EH (cell line): ENCODE measurements around the gene DDX56.

Source experiments
- DNase-seq: peaks from one replicate; pipeline ENCODE4 v3.0.0-alpha.2; 2015; ENCODE audit warnings: low read depth

DDX56 gene

GRCh38 chr7:44535348-44536064, 38.2 kb downstream of the DDX56 start:
- DNase-seq: no peak

DNA sequence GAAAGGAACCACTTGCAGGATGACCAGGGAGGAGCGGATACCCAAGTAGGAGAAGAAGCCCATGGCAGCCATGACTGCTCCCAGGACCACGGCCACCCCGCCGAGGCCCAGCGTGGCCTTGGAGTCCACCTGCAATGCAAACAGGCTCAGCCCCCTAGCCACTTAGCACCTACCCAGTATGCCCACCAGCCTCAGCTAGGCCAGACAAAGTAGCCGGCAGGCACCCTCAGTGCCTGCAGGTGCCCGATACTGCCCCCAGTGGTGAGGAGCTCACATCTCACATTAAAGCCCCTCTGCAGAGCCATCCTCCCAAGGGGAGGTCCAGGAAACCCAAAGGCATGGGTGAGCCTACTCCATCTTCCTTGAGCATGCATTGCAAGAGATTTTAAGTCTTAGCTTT, 39.2 kb downstream of the DDX56 start:
- peak; percentile 50 for DNase-seq

DNA sequence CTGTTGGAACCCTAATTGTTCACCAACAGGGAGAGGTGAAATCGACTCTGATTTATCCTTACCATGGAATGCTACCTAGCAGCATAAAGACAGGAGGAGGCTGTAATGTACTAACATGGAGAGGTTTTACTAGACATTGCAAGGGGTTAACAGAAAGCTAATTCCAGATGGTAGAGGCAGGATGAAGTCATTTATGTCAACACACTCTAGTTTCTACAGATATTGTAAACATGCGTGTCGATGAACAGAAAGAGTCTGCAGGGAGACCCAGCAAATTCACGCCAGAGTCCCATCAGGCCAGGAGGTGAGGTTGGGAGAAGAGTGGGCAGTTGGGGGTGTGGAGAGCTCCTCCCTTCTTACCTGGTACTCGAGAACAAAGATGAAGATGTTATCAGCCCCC, 39.6 kb downstream of the DDX56 start:
- no peak for DNase-seq

- DNase-seq: peak; percentile 25
Measured at GRCh38 chr7:44533301-44534055, 40.2 kb downstream of the DDX56 start.

- DNase-seq: no peak
Measured at GRCh38 chr7:44531421-44532380, 42.0 kb downstream of the DDX56 start.

- DNase-seq: no peak
Measured at GRCh38 chr7:44530990-44531389, 42.7 kb downstream of the DDX56 start.

- no peak for DNase-seq
Measured at GRCh38 chr7:44524811-44525388, 48.8 kb downstream of the DDX56 start.

- DNase-seq: no peak
Measured at GRCh38 chr7:44522315-44522714, 51.4 kb downstream of the DDX56 start.

DNA sequence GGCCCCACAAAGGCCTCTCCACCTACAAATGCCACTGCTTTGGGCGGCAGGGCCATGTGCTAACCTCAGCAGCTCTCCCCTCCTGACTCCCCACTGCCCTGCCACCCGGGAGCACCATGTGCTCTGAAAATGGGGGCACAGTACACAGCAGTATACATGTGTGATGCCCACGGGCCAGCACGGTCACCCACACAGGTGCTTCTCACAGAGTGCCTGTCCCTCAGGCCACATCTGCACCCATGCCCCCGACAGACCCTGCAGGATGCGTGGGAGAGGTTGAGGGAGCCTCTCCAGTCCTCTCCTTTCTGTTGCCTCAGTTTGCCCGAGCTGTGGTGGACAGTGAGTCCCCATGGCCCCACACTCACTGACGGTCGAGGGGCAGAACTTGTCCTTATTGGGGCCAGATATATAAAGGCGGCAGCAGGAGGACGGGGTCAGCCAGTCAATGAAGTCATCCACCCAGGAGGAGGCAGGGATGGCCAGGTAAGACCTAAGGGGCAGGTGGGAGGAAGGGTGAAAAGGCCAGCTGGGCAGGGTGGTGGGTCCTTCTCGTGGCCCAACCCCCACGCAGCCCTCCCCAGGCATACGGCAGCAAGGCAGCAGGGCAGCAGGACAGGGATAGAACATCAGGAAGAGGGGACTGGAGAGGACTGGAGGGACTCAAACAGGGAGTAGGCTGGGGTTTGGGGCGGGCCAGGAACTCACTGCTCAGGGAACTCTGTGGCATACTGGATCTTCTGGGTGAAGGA, 52.2 kb downstream of the DDX56 start:
- DNase-seq: no peak

DNA sequence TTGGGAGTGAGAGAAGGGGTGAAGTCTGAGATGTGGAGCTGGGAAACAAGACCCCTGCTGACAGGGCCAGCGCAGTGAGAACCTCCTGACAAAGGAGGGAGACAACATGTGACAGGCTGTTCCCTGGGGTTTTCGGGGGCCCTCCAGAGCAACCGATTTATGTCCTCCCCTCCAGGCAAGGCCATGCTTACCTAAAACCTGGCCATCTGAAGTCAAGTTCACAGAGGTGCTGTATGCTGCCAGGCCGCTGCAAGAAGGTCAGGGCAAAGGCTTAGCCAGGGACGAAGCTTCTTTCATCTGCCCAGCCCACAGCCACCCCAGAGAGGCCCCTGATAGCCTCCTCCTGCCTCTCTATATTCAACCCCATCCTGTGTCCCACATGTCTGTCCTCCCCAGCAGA, 53.1 kb downstream of the DDX56 start:
- DNase-seq: no peak

DNA sequence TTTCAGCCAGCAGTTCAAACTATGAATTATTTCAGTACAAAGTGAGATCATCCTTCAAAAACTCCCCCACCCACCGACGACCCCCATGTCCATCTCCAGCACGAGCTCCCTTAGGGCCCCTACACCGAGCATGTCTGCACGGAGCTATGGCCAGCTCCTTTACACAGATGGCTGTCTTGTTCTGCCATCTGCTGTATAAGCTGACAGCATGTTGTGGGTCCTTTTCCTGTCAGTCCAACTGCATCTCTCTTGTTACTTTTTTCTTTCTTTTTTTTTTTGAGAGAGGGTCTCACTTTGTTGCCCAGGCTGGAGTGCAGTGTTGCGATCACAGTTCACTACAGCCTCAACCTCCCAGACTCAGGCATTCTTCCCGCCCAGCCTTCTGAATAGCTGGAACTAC, 54.2 kb downstream of the DDX56 start:
- no peak for DNase-seq

- DNase-seq: no peak
Measured at GRCh38 chr7:44518761-44519160, 54.9 kb downstream of the DDX56 start.

DNA sequence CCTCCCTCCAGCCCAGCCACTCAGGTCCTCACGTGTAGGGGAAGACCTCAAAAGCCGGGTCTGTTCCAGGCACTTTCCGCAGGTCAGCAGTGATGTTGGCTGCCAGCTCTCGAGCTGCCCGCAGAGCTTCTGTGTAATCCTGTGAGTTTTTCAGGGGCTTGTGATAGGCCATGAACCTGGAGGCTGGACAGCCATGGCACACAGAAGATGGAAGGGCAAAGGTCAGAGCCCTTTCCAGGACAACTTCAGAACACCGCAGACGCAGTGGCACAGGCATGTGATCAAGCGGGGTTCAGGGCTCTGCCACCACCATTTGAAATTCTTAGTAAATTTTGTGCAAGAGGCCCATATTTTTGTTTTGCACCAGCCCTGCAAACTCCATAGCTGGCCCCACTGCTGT, 56.5 kb downstream of the DDX56 start:
- DNase-seq: no peak
